ENCODE results near the gene SYNPO.

SYNPO gene

GRCh38 chr5:150611026-150611425 lies 29.4 kb upstream of the SYNPO start:
- Histone ChIP-seq H3K27ac (no peak overlapping the region), H3K4me2 (peak overlapping the region in 4 of 11 experiments; percentile 4 to 93 (median 54); a peak in 2 of 22 replicates), H4K20me1 (no peaks in the 10 kb centered on the region), H3K27me3 (peaks cover 0 to 8% (median 0%) of the 10 kb centered on the region in 11 experiments; a peak in 3 of 22 replicates), H3K4me1 (peaks cover 24 to 99% (median 77%) of the 10 kb centered on the region in 10 experiments), H3K4me3 (no peak overlapping the region), H3K9ac (no peak overlapping the region), H3K36me3 (no peaks in the 10 kb centered on the region), H3K9me3 (replicated peaks in 1 of 11) (no peaks in the 10 kb centered on the region)
- no peak for TF ChIP-seq Cebpa-rat (IDR thresholded peaks at IDR 0.05)

GRCh38 chr5:150612405-150612804 lies 28.1 kb upstream of the SYNPO start:
- no peaks in the 10 kb centered on the region for H3K36me3 ChIP-seq
- H3K9ac ChIP-seq: no peak overlapping the region
- H3K9me3 ChIP-seq (replicated peaks in 1 of 11): no peaks in the 10 kb centered on the region
- H3K27ac ChIP-seq: no peak overlapping the region
- H3K27me3 ChIP-seq: peaks cover 0 to 12% (median 0%) of the 10 kb centered on the region in 11 experiments; a peak in 3 of 22 replicates
- peak overlapping the region in 5 of 11 experiments; percentile 4 to 93 (median 73); a peak in 7 of 22 replicates for H3K4me2 ChIP-seq
- peaks cover 28 to 99% (median 80%) of the 10 kb centered on the region in 10 experiments for H3K4me1 ChIP-seq
- TF ChIP-seq Cebpa-rat (IDR thresholded peaks at IDR 0.05): no peak
- H3K4me3 ChIP-seq: no peak overlapping the region
- no peaks in the 10 kb centered on the region for H4K20me1 ChIP-seq

- Histone ChIP-seq H3K36me3 (no peaks in the 10 kb centered on the region), H3K4me3 (no peak overlapping the region)
Observed at GRCh38 chr5:150612905-150613670, 27.4 kb upstream of the SYNPO start.

GRCh38 chr5:150613991-150614660 lies 26.3 kb upstream of the SYNPO start:
- Histone ChIP-seq H3K4me1 (peaks cover 35 to 100% (median 84%) of the 10 kb centered on the region in 10 experiments), H3K4me2 (peak overlapping the region in 10 of 11 experiments; percentile 64 to 93 (median 81); a peak in 19 of 22 replicates), H3K9me3 (replicated peaks in 1 of 11) (no peaks in the 10 kb centered on the region), H3K27me3 (peaks cover 0 to 12% (median 0%) of the 10 kb centered on the region in 11 experiments; a peak in 3 of 22 replicates), H3K4me3 (no peak overlapping the region), H3K9ac (no peak overlapping the region), H3K27ac (peak overlapping the region in 3 of 11 experiments; percentile 29 to 55 (median 43); a peak in 3 of 22 replicates), H3K36me3 (no peaks in the 10 kb centered on the region), H4K20me1 (no peaks in the 10 kb centered on the region)
- TF ChIP-seq Cebpa-rat (IDR thresholded peaks at IDR 0.05): no peak

More at GRCh38 chr5:150612905-150613670, 27.4 kb upstream of the SYNPO start:
- no peak for TF ChIP-seq Cebpa-rat (IDR thresholded peaks at IDR 0.05)
- Histone ChIP-seq H3K27me3 (peaks cover 0 to 12% (median 0%) of the 10 kb centered on the region in 11 experiments; a peak in 3 of 22 replicates), H3K4me2 (peak overlapping the region in 7 of 11 experiments; percentile 73 to 93 (median 81); a peak in 8 of 22 replicates), H3K9me3 (replicated peaks in 1 of 11) (no peaks in the 10 kb centered on the region), H4K20me1 (no peaks in the 10 kb centered on the region), H3K4me1 (peaks cover 28 to 100% (median 84%) of the 10 kb centered on the region in 10 experiments), H3K27ac (no peak overlapping the region), H3K9ac (no peak overlapping the region)

GRCh38 chr5:150614661-150615060 lies 25.8 kb upstream of the SYNPO start:
- Histone ChIP-seq H3K27me3 (peaks cover 0 to 17% (median 0%) of the 10 kb centered on the region in 11 experiments; a peak in 3 of 22 replicates), H3K9ac (peak overlapping the region in 7 of 11 experiments; percentile 3 to 54 (median 38); a peak in 6 of 22 replicates), H3K4me1 (peaks cover 40 to 100% (median 87%) of the 10 kb centered on the region in 10 experiments), H3K4me3 (no peak overlapping the region; a peak in 1 of 20 replicates), H4K20me1 (no peaks in the 10 kb centered on the region), H3K9me3 (replicated peaks in 1 of 11) (no peaks in the 10 kb centered on the region), H3K4me2 (peak overlapping the region; percentile 60 to 93 (median 81)), H3K27ac (peak overlapping the region in 5 of 11 experiments; percentile 0 to 55 (median 29); a peak in 6 of 22 replicates), H3K36me3 (no peaks in the 10 kb centered on the region)
- TF ChIP-seq Cebpa-rat (IDR thresholded peaks at IDR 0.05): no peak

- Histone ChIP-seq H3K36me3 (no peaks in the 10 kb centered on the region), H3K4me2 (peak overlapping the region; percentile 60 to 93 (median 81)), H3K27me3 (peaks cover 0 to 21% (median 0%) of the 10 kb centered on the region in 11 experiments; a peak in 4 of 22 replicates), H3K4me3 (peak overlapping the region in 3 of 10 experiments; percentile 9 to 42 (median 33); a peak in 3 of 20 replicates), H3K9me3 (replicated peaks in 1 of 11) (no peaks in the 10 kb centered on the region), H3K9ac (peak overlapping the region in 8 of 11 experiments; percentile 3 to 54 (median 26); a peak in 8 of 22 replicates), H3K4me1 (peaks cover 38 to 100% (median 87%) of the 10 kb centered on the region in 10 experiments), H4K20me1 (no peaks in the 10 kb centered on the region), H3K27ac (peak overlapping the region in 6 of 11 experiments; percentile 0 to 55 (median 34); a peak in 7 of 22 replicates)
- no peak for TF ChIP-seq Cebpa-rat (IDR thresholded peaks at IDR 0.05)
Observed at GRCh38 chr5:150615141-150615699, 25.2 kb upstream of the SYNPO start.

GRCh38 chr5:150616024-150616470 lies 24.4 kb upstream of the SYNPO start:
- peak overlapping the region; percentile 60 to 93 (median 81) for H3K4me2 ChIP-seq
- no peak for TF ChIP-seq Cebpa-rat (IDR thresholded peaks at IDR 0.05)
- no peaks in the 10 kb centered on the region for H3K36me3 ChIP-seq
- peaks cover 0 to 21% (median 0%) of the 10 kb centered on the region in 11 experiments; a peak in 4 of 22 replicates for H3K27me3 ChIP-seq
- H3K4me3 ChIP-seq: no peak overlapping the region
- peak overlapping the region in 3 of 11 experiments; percentile 29 to 55 (median 43); a peak in 4 of 22 replicates for H3K27ac ChIP-seq
- H4K20me1 ChIP-seq: no peaks in the 10 kb centered on the region
- H3K9ac ChIP-seq: peak overlapping the region in 2 of 11 experiments; percentile 43 to 54; a peak in 2 of 22 replicates
- H3K4me1 ChIP-seq: peaks cover 36 to 100% (median 89%) of the 10 kb centered on the region in 10 experiments
- no peaks in the 10 kb centered on the region for H3K9me3 ChIP-seq (replicated peaks in 1 of 11)

GRCh38 chr5:150616506-150616905 lies 24.0 kb upstream of the SYNPO start:
- no peak for TF ChIP-seq Cebpa-rat (IDR thresholded peaks at IDR 0.05)

More at GRCh38 chr5:150616506-150616905, 24.0 kb upstream of the SYNPO start:
- peaks cover 36 to 100% (median 92%) of the 10 kb centered on the region in 10 experiments for H3K4me1 ChIP-seq
- H3K36me3 ChIP-seq: no peaks in the 10 kb centered on the region
- H3K4me2 ChIP-seq: peak overlapping the region; percentile 60 to 93 (median 81); a peak in 19 of 22 replicates
- H4K20me1 ChIP-seq: no peaks in the 10 kb centered on the region
- H3K27me3 ChIP-seq: peaks cover 0 to 21% (median 0%) of the 10 kb centered on the region in 11 experiments; a peak in 4 of 22 replicates
- H3K4me3 ChIP-seq: no peak overlapping the region
- peak overlapping the region in 2 of 11 experiments; percentile 43 to 55; a peak in 2 of 22 replicates for H3K27ac ChIP-seq
- H3K9ac ChIP-seq: peak overlapping the region in 2 of 11 experiments; percentile 43 to 54; a peak in 1 of 22 replicates
- H3K9me3 ChIP-seq (replicated peaks in 1 of 11): no peaks in the 10 kb centered on the region
